SK-N-SH (cell line): Measurements from ENCODE around the gene RELN.

Source experiments
- EZH2phosphoT487 ChIP-seq: fragments of 200-600 bp; sonication (generic); IDR thresholded peaks from 2 replicates; pipeline ENCODE4 v1.6.1; 2017; ENCODE audit warnings: low read depth, mixed run types, mild to moderate bottlenecking, antibody characterized with exemption, moderate library complexity, borderline replicate concordance
- TF ChIP-seq, protein P1 (sequence below): fragments of 200-600 bp; sonication (generic); IDR thresholded peaks from 2 replicates; pipeline ENCODE4 v1.6.1; 2017; ENCODE audit warnings: antibody characterized with exemption, mild to moderate bottlenecking, moderate library complexity

DNA sequence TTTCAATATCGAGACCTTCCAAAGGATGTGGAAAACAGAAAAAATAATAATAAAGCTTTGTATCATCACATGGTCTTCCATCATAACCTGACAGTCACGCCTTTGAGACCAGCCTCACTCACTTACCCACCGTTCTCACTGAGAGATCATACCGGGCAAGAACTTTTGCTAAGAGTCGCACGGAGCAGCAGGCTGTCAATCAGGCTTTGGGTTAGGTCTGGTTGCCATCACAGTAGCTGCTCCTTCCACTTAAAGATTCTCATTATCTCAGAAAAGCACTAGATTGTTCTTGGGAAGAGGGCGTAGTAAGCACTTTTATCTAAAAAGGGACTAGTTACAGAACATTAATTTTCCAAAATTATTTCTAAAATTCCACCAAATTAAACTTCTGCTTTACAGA is 2.0 kb downstream of the RELN start:
- TF ChIP-seq EZH2phosphoT487 = no peak
- TF ChIP-seq, protein P1, sequence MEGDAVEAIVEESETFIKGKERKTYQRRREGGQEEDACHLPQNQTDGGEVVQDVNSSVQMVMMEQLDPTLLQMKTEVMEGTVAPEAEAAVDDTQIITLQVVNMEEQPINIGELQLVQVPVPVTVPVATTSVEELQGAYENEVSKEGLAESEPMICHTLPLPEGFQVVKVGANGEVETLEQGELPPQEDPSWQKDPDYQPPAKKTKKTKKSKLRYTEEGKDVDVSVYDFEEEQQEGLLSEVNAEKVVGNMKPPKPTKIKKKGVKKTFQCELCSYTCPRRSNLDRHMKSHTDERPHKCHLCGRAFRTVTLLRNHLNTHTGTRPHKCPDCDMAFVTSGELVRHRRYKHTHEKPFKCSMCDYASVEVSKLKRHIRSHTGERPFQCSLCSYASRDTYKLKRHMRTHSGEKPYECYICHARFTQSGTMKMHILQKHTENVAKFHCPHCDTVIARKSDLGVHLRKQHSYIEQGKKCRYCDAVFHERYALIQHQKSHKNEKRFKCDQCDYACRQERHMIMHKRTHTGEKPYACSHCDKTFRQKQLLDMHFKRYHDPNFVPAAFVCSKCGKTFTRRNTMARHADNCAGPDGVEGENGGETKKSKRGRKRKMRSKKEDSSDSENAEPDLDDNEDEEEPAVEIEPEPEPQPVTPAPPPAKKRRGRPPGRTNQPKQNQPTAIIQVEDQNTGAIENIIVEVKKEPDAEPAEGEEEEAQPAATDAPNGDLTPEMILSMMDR = no peak
